Measurements from ENCODE around the gene NEK3.
"Not testable (repeated sequence)": the region's sequence is repeated elsewhere in the genome, so short reads cannot be mapped to it uniquely, and the experiment has no call there.

The NEK3 gene

GRCh38 chr13:52177276-52177675, 17.9 kb upstream of the NEK3 start:
- H3K9me3 ChIP-seq (replicated peaks; ENCODE audit: insufficient read depth, low read length) = no peaks in the 10 kb centered on the region
- no peaks in the 10 kb centered on the region for H3F3A ChIP-seq (ENCODE audit: insufficient read depth, low read length)
- no peaks in the 10 kb centered on the region for H3K27me3 ChIP-seq (replicated peaks; ENCODE audit: insufficient read depth, low read length)
- DNase-seq = no peak
- H3K9ac ChIP-seq (ENCODE audit: low read length) = no peak overlapping the region
- no peak overlapping the region for H2AFZ ChIP-seq (ENCODE audit: low read length)
- H3K9me2 ChIP-seq (replicated peaks; ENCODE audit: insufficient read depth, low read length) = no peaks in the 10 kb centered on the region
- no peak overlapping the region for H3K27ac ChIP-seq (ENCODE audit: low read length)
- no peaks in the 10 kb centered on the region for H4K20me1 ChIP-seq (ENCODE audit: insufficient read depth, low read length)
- TF ChIP-seq EZH2phosphoT487 (IDR thresholded peaks at IDR 0.05; ENCODE audit: low read length) (no peak), EZH2 (optimal IDR thresholded peaks at IDR 0.05; ENCODE audit: low read depth, low read length) (no peak)
- TF ChIP-seq, protein P1, sequence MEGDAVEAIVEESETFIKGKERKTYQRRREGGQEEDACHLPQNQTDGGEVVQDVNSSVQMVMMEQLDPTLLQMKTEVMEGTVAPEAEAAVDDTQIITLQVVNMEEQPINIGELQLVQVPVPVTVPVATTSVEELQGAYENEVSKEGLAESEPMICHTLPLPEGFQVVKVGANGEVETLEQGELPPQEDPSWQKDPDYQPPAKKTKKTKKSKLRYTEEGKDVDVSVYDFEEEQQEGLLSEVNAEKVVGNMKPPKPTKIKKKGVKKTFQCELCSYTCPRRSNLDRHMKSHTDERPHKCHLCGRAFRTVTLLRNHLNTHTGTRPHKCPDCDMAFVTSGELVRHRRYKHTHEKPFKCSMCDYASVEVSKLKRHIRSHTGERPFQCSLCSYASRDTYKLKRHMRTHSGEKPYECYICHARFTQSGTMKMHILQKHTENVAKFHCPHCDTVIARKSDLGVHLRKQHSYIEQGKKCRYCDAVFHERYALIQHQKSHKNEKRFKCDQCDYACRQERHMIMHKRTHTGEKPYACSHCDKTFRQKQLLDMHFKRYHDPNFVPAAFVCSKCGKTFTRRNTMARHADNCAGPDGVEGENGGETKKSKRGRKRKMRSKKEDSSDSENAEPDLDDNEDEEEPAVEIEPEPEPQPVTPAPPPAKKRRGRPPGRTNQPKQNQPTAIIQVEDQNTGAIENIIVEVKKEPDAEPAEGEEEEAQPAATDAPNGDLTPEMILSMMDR (IDR thresholded peaks at IDR 0.05; ENCODE audit: low read length) = no peak
- H3K36me3 ChIP-seq (replicated peaks; ENCODE audit: insufficient read depth, low read length) = no peaks in the 10 kb centered on the region
- no peak overlapping the region for H3K4me3 ChIP-seq (ENCODE audit: low read length)
- no peaks in the 10 kb centered on the region for H3K79me2 ChIP-seq (ENCODE audit: low read length)
- H3K4me1 ChIP-seq (ENCODE audit: low read length) = no peaks in the 10 kb centered on the region
- H3K4me2 ChIP-seq (ENCODE audit: low read depth, low read length) = no peak overlapping the region

DNA sequence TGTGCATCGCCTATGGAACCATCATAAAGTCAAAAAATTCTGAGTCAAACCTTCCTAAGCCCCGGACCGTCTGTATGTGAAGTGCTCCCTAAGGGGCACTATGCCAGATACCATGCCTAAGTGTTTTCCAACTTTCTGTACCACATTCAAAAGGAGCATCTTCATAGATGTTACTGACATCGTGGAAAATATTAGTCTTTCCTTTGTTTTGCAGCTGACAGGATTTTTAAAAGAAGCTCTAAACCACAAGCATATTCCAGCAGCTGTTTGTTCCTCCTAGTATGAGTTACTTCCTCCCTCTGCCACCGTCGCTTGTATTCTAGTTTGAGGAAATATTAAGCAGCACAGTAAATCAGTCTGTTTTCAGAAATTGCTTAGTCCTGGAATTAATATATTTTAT, 14.6 kb upstream of the NEK3 start:
- not testable (repeated sequence) for H4K20me1 ChIP-seq (ENCODE audit: insufficient read depth, low read length); H3K79me2 ChIP-seq (ENCODE audit: low read length); H3K36me3 ChIP-seq (replicated peaks; ENCODE audit: insufficient read depth, low read length); H2AFZ ChIP-seq (ENCODE audit: low read length); DNase-seq; H3K27ac ChIP-seq (ENCODE audit: low read length); H3K27me3 ChIP-seq (replicated peaks; ENCODE audit: insufficient read depth, low read length); H3K4me2 ChIP-seq (ENCODE audit: low read depth, low read length); H3K4me1 ChIP-seq (ENCODE audit: low read length); H3K9me2 ChIP-seq (replicated peaks; ENCODE audit: insufficient read depth, low read length); H3K4me3 ChIP-seq (ENCODE audit: low read length); H3K9ac ChIP-seq (ENCODE audit: low read length); H3K9me3 ChIP-seq (replicated peaks; ENCODE audit: insufficient read depth, low read length); H3F3A ChIP-seq (ENCODE audit: insufficient read depth, low read length)

DNA sequence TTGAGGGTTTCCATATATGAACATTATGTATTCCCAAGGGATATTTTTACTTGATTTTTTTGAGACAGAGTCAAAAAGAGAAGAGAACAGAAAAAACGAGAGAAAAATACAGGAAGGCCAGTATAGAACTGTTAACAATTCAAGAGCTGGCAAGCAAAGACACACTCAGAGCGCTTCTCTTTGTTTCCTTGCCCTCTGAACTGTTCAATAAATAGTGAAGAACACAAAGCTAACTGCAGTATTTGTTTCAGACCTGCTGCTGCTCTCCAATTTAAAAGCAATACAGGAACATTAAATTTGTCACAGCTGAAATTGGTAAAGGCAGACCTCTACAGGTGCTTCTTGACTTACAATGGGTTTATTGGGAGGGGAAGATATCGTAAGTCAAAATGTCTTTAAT, 14.0 kb upstream of the NEK3 start:
- Histone ChIP-seq H3K9me2 (replicated peaks; ENCODE audit: insufficient read depth, low read length) (no peaks in the 10 kb centered on the region), H3F3A (ENCODE audit: insufficient read depth, low read length) (no peaks in the 10 kb centered on the region), H2AFZ (ENCODE audit: low read length) (no peak overlapping the region), H3K9me3 (replicated peaks; ENCODE audit: insufficient read depth, low read length) (no peaks in the 10 kb centered on the region), H3K9ac (ENCODE audit: low read length) (no peak overlapping the region), H3K4me3 (ENCODE audit: low read length) (no peak overlapping the region), H3K36me3 (replicated peaks; ENCODE audit: insufficient read depth, low read length) (no peaks in the 10 kb centered on the region), H4K20me1 (ENCODE audit: insufficient read depth, low read length) (no peaks in the 10 kb centered on the region), H3K79me2 (ENCODE audit: low read length) (no peaks in the 10 kb centered on the region), H3K27ac (ENCODE audit: low read length) (no peak overlapping the region), H3K27me3 (replicated peaks; ENCODE audit: insufficient read depth, low read length) (no peaks in the 10 kb centered on the region), H3K4me2 (ENCODE audit: low read depth, low read length) (no peak overlapping the region), H3K4me1 (ENCODE audit: low read length) (no peaks in the 10 kb centered on the region)
- no peak for DNase-seq
- TF ChIP-seq, protein P1 (IDR thresholded peaks at IDR 0.05; ENCODE audit: low read length) = no peak
- TF ChIP-seq EZH2phosphoT487 (IDR thresholded peaks at IDR 0.05; ENCODE audit: low read length) (no peak), EZH2 (optimal IDR thresholded peaks at IDR 0.05; ENCODE audit: low read depth, low read length) (no peak)

DNA sequence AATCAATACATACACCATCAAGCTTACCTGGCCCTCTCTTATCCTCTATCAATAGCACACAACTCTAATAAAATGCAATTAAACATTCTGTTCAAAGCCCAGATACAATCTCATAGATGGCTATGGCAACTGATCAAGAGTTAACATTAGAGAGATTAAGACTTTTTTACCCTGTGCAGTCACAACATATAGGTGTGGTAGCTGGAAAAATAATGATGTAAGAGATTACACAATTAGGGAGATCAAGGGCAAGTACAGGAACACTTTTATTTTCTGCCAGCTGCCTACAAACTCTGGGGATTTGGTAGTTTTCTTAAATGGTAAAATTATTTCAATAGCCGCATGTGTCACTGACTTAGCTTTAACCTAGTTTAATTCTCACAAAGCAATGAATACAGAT, 12.3 kb upstream of the NEK3 start:
- not testable (repeated sequence) for H3K9ac ChIP-seq (ENCODE audit: low read length); H4K20me1 ChIP-seq (ENCODE audit: insufficient read depth, low read length); H3K27ac ChIP-seq (ENCODE audit: low read length); H3K4me2 ChIP-seq (ENCODE audit: low read depth, low read length); H3K4me1 ChIP-seq (ENCODE audit: low read length); H3K27me3 ChIP-seq (replicated peaks; ENCODE audit: insufficient read depth, low read length); H3K9me3 ChIP-seq (replicated peaks; ENCODE audit: insufficient read depth, low read length); H3K36me3 ChIP-seq (replicated peaks; ENCODE audit: insufficient read depth, low read length); H3F3A ChIP-seq (ENCODE audit: insufficient read depth, low read length); H3K4me3 ChIP-seq (ENCODE audit: low read length); H3K79me2 ChIP-seq (ENCODE audit: low read length); H3K9me2 ChIP-seq (replicated peaks; ENCODE audit: insufficient read depth, low read length); H2AFZ ChIP-seq (ENCODE audit: low read length); DNase-seq

DNA sequence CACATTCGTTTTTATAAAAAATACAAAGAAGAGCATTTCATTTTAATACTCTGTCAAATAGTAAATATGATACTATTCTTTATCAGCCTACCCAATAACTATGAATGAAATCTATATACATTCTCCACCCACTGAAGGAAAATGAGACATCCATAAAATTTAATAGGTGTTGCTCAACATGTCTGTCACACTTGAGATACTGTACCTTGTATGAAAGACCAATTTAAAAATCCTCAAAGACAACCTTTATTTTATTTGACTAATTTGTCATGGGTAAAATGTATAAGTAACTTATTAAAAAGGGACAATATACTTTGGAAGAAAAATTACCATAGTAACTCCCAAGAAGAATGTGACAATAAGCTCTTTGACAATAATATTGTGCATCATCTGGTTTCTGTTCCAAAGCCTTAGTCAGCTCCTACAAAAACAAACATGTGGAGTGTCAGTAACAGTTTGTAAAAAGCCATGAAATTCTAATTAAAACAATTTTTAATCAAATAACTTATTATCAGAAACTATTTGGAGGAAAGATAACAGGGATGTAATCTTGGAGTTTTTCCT, 11.5 kb upstream of the NEK3 start:
- H3K79me2 ChIP-seq (ENCODE audit: low read length); H3K36me3 ChIP-seq (replicated peaks; ENCODE audit: insufficient read depth, low read length); H3K4me2 ChIP-seq (ENCODE audit: low read depth, low read length); H3K9me3 ChIP-seq (replicated peaks; ENCODE audit: insufficient read depth, low read length); H4K20me1 ChIP-seq (ENCODE audit: insufficient read depth, low read length); H3K27ac ChIP-seq (ENCODE audit: low read length); H3F3A ChIP-seq (ENCODE audit: insufficient read depth, low read length); H3K4me3 ChIP-seq (ENCODE audit: low read length); H3K9me2 ChIP-seq (replicated peaks; ENCODE audit: insufficient read depth, low read length); H3K9ac ChIP-seq (ENCODE audit: low read length); H3K27me3 ChIP-seq (replicated peaks; ENCODE audit: insufficient read depth, low read length); H2AFZ ChIP-seq (ENCODE audit: low read length); DNase-seq; H3K4me1 ChIP-seq (ENCODE audit: low read length): not testable (repeated sequence)

Measured in MM.1S (cell line).